NCI-H2081 (cell line): ENCODE results near the gene TACC2.
A peak's percentile ranks its signal among the peaks of the same experiment; 100 is the strongest.

ENCODE experiments used
- DNase-seq, 2 experiments: peaks; one replicate each; lab custom pipeline; 2025; lab: John Stamatoyannopoulos, UW

The TACC2 gene

GRCh38 chr10:122293961-122294380, 305.0 kb downstream of the TACC2 start:
- no peak for DNase-seq

- DNase-seq, result no peak
Measured at GRCh38 chr10:122294511-122295450, 305.8 kb downstream of the TACC2 start.

GRCh38 chr10:122295451-122295809, 306.5 kb downstream of the TACC2 start:
- no peak for DNase-seq

DNA sequence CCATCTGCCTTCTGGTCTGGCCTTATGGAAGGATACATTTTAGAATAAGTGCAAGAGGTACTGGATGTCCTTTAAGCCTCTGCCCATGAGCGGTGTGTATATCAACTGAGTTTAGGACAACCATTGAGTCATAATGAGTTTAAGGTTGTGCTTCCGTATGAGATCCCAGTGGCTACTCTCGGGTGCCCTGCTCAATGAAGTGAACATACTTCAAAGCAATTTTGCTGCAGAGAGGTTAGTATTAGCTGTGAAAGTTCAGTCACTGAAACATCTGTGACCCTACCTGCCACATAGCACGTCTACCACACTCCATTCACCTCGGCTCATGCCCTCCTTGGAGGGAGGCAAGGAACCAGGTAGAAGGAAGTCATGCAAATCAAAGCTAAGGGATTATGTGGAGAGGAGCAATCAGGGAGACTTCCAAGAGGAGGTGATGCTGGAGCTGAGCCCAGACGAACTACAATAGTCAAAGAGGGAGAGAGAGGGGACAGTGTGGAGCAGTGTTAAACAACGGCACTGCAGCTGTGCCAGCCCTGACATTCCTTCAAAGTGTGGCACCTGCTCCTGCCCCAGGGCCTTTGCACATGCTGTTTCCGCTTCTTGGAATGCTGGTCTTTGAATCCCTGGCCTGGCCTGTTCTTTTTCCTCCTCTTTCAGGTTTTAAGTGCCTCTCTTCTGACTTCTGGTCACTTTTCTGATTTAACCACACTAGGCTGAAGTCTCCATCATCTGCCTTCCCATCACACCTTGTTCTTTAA, 307.6 kb downstream of the TACC2 start:
- no peak for DNase-seq

GRCh38 chr10:122297583-122297982, 308.6 kb downstream of the TACC2 start:
- DNase-seq, result no peak

GRCh38 chr10:122298206-122298597, 309.2 kb downstream of the TACC2 start:
- no peak for DNase-seq

DNA sequence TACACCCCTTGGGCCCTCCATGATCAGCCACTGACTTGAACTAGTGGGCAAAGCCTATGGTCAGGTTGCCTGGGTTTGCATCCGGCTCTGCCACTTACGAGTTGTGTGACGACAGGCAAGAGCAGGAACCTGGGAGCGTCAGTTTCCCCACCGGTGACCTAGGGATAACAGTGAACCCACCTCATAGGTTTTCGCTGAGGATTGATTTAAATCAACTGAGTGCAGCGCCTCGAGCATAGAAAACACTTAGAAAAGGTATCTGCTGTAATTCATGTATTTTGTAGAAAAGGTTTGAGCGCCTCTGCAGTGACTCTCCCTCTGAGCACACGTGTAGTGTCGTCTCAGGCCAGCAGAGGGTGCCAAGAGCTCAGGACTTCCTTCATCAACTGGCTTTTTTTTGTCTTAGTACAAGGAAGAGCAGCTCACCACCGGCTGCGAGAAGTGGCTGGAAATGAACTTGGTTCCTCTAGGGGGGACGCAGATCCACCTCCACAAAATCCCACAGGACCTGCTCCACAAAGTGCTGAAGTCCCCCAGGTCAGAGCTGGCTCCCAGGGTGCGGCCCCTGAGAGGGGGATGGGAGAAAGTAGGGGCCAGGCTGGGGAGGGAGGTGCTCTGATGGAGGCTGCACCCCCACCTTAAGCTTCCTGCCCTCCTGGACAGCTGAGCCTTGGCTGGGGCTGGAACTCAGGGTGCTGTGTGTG, 309.8 kb downstream of the TACC2 start:
- DNase-seq, result peak; percentile 35 to 59

DNA sequence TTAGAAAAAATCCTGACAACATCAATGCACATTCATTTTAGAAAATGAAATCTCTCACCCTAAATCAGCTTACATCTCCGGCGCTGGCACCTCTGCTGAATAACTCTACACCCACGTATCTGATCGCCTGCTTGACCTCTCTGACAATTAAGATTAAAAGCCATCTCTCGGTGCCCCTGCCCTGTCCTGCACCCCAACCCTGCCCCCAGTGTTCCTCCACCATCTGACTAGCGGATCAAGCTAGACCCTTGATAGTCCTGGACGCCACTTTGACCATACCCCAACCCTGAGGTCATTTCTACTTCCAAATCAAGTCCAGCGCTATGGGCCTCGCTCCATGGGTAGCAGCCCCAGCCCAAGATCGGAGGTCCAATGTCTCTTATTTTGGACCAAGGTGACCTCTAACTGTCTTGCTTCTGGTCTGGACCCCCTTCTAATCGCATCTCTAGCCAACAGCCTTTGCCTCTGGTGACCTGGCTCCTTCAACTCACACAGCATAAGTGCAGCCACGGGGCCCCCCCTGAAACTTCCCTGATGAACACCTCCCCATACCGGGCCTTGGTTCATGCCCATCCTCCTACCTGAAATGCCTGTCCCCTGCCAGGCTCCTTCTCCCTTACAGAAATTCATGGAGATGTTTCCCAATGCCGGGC, 310.6 kb downstream of the TACC2 start:
- no peak for DNase-seq

- DNase-seq, result no peak
Measured at GRCh38 chr10:122301055-122301810, 312.3 kb downstream of the TACC2 start.

- DNase-seq, result no peak
Measured at GRCh38 chr10:122301811-122302115, 312.8 kb downstream of the TACC2 start.

GRCh38 chr10:122302315-122302714, 313.4 kb downstream of the TACC2 start:
- no peak for DNase-seq

DNA sequence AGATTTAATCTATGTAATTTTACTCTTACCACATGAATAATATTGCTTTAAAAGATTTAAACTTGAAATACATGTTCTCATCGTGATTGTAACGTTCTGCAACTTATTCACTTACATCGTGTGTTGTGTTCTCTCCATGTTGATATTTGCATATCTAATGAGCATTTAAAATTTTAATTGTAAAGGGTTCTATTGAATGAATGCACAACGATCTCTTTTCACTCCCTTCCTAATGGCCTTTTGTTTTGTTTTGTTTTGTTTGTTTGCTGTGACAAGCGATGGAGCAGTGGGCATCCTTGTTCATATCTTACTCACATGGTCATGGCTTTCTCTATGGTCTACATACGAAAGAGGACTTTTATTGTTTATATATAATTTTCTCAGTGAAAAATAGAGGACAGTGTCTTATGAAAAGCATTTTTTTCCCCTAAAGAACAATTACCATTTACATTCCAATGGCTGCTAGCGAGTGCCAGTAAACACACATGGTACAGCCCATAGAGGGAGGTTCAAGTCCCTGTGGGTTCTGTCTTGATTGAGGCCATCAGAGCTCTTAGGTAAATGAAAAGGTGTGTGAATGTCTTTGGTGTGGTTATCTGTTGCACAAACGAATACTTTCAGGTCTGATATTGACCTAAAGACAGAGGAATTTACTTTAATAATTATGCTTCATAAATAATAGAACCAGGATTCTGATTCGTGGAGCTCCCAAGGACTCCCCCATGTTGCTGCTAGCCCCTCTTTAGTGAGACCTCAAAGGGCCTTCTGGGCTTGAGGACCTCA, 314.5 kb downstream of the TACC2 start:
- DNase-seq, result no peak
